ENCODE measurements around the gene ATP2A3. TPM values are rescaled to one million over a fixed set of nuclear protein-coding genes. Genes with fewer than 3 reads are reported as not detected.

ATP2A3 gene
- total RNA-seq, 2 donors from 2014 or later = 16.3 to 44.5 TPM

DNA sequence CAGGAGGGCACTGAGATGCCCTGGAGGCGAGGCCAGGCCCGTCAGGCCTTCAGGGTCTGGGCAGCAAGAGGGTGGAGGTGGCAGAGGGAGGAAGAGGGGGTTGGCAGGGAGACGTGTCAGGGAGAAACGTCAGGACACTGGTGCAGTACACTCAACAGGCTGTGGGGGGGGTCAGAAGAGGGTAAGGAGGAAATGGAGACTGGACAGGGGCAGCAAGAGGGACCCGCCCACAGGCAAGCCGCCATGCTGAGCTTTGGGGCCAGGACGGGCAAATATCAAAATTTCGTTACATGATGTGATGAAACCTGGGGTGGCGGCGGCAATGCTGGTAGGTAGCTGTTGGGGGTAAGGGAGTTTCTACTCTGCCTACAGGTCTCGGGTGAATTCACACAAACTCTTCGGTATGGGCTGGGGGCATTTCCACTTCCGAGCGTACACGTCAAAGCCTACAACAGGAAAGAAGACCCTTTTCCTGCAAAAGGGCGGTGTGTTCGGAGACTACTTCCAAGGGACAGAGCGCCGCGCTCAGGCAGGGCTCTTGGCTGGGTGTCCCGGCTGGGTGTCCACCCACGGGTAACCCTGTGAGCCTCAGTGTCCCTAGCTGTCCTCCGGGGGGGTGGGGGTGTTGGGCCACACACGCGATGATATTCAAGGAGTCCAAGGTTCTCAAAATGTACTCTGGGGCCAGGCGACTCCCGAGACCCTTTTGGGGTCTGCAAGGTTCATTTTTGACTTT, 43.3 kb upstream of the ATP2A3 start:
- Histone ChIP-seq H3K36me3 (peaks cover 4 to 15% of the 10 kb centered on the region in 2 donors), H3K27ac (no peak overlapping the region), H3K4me1 (replicated peaks) (no peaks in the 10 kb centered on the region), H3K27me3 (replicated peaks; ENCODE audit: insufficient read depth) (no peaks in the 10 kb centered on the region), H3K9me3 (no peaks in the 10 kb centered on the region), H3K4me3 (no peak overlapping the region)
- DNase-seq (ENCODE audit: low spot score) = no peak
- no peak for TF ChIP-seq POLR2A (IDR thresholded peaks at IDR 0.05)
- TF ChIP-seq, protein P1, sequence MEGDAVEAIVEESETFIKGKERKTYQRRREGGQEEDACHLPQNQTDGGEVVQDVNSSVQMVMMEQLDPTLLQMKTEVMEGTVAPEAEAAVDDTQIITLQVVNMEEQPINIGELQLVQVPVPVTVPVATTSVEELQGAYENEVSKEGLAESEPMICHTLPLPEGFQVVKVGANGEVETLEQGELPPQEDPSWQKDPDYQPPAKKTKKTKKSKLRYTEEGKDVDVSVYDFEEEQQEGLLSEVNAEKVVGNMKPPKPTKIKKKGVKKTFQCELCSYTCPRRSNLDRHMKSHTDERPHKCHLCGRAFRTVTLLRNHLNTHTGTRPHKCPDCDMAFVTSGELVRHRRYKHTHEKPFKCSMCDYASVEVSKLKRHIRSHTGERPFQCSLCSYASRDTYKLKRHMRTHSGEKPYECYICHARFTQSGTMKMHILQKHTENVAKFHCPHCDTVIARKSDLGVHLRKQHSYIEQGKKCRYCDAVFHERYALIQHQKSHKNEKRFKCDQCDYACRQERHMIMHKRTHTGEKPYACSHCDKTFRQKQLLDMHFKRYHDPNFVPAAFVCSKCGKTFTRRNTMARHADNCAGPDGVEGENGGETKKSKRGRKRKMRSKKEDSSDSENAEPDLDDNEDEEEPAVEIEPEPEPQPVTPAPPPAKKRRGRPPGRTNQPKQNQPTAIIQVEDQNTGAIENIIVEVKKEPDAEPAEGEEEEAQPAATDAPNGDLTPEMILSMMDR (IDR thresholded peaks at IDR 0.05) = no peak
- no peak for TF ChIP-seq POLR2AphosphoS5 (IDR thresholded peaks at IDR 0.05)
- intact Hi-C loops (cut with DNase I) = loop anchor here (5.0 kb wide), 2 partner anchors 95 to 270 kb away; no protein-coding TSS in a partner anchor
- 89% methylated on average over 27 of the region's 27 CpGs for WGBS

- Histone ChIP-seq H3K4me3 (no peak overlapping the region), H3K36me3 (peaks cover 4 to 15% of the 10 kb centered on the region in 2 donors), H3K4me1 (replicated peaks) (no peaks in the 10 kb centered on the region), H3K9me3 (no peaks in the 10 kb centered on the region), H3K27me3 (replicated peaks; ENCODE audit: insufficient read depth) (no peaks in the 10 kb centered on the region), H3K27ac (no peak overlapping the region)
- no peak for DNase-seq (ENCODE audit: low spot score)
- intact Hi-C loops (cut with DNase I) = loop anchor here (5.0 kb wide), 2 partner anchors 94 to 269 kb away; no protein-coding TSS in a partner anchor
- 79% methylated on average over 8 of the region's 8 CpGs for WGBS
- no peak for TF ChIP-seq POLR2AphosphoS5 (IDR thresholded peaks at IDR 0.05)
- TF ChIP-seq, protein P1 (IDR thresholded peaks at IDR 0.05) = no peak
- no peak for TF ChIP-seq POLR2A (IDR thresholded peaks at IDR 0.05)
Measured at GRCh38 chr17:4006745-4007211, 42.5 kb upstream of the ATP2A3 start.

GRCh38 chr17:4006165-4006589, 41.9 kb upstream of the ATP2A3 start:
- TF ChIP-seq, protein P1 (IDR thresholded peaks at IDR 0.05) = no peak
- no peak for TF ChIP-seq POLR2A (IDR thresholded peaks at IDR 0.05)
- TF ChIP-seq POLR2AphosphoS5 (IDR thresholded peaks at IDR 0.05) = no peak
- H3K27me3 ChIP-seq (replicated peaks; ENCODE audit: insufficient read depth) = no peaks in the 10 kb centered on the region
- 84% methylated on average over 12 of the region's 12 CpGs for WGBS
- H3K27ac ChIP-seq = no peak overlapping the region
- no peak for DNase-seq (ENCODE audit: low spot score)
- intact Hi-C loops (cut with DNase I) = loop anchor here (5.0 kb wide), 2 partner anchors 94 to 269 kb away; no protein-coding TSS in a partner anchor
- H3K9me3 ChIP-seq = no peaks in the 10 kb centered on the region
- no peak overlapping the region for H3K4me3 ChIP-seq
- H3K4me1 ChIP-seq (replicated peaks) = no peaks in the 10 kb centered on the region
- peaks cover 4 to 15% of the 10 kb centered on the region in 2 donors for H3K36me3 ChIP-seq

DNA sequence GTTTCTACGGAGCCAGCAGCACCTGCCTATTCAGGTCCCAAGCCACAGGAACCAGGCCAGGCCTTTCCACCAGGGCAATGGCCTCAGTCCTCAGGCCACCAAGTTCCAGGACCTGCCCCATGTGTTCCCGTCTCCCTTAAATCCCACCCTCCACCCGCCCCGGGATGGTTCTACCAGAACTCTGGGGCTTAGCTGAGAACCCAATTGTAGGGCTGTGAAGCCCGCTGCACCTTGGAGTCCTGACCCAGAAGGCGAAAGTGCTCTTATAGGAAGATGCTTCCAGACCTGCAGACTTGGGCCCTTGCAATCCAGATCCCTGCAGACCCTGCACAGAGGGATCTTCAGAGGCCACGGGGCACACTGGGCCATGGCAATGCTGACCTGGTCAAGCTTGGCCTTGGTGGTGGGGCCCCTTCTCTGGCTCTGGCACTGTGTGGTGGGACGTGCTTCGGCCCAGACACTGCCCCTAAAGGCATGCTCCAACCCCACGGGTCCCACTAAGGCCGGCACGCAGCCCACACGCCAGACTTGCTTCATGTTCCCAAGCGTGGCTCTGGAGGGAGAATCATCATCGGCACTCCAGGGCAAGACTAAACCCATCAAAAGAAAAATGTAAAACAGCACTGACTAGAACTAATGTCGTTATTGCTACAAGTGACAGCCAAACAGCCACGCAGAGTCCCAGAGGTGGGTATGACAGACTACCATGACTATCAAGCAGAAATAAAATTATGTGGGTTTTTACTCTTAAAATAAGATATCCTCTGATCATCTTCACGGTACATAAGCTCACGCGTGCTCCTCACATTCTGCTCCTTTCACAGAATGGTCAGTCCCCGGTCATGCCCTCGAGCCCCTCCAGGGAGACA, 41.3 kb upstream of the ATP2A3 start:
- Histone ChIP-seq H3K27me3 (replicated peaks; ENCODE audit: insufficient read depth) (no peaks in the 10 kb centered on the region), H3K4me1 (replicated peaks) (no peaks in the 10 kb centered on the region), H3K27ac (peak overlapping the region in 1 of 2 donors; percentile 63), H3K4me3 (no peak overlapping the region), H3K36me3 (peaks cover 4 to 15% of the 10 kb centered on the region in 2 donors), H3K9me3 (no peaks in the 10 kb centered on the region)
- intact Hi-C loops (cut with DNase I) = loop anchor here (5.0 kb wide), 2 partner anchors 93 to 268 kb away; no protein-coding TSS in a partner anchor
- no peak for TF ChIP-seq POLR2AphosphoS5 (IDR thresholded peaks at IDR 0.05)
- TF ChIP-seq, protein P1 (IDR thresholded peaks at IDR 0.05) = no peak
- TF ChIP-seq POLR2A (IDR thresholded peaks at IDR 0.05) = no peak
- WGBS = 92% methylated on average over 22 of the region's 22 CpGs
- no peak for DNase-seq (ENCODE audit: low spot score)

Data from prostate gland (tissue), 2 donors.